Mesothelial cell of epicardium (in vitro differentiated cells): Measurements from ENCODE around the gene FAF1. TPM values are rescaled to one million over a fixed set of nuclear protein-coding genes. Genes with fewer than 3 reads are reported as not detected.

Experiments used
- DNase-seq, 2 experiments: peaks; one replicate each; pipeline ENCODE4 v3.0.0; 2021; ENCODE audit warnings: low spot score in 2 of 2; ENCODE audit not compliant: unreplicated experiment in 2 of 2
- H3K27ac Mint-ChIP-seq: 2 replicates; pipeline ENCODE4 v1.8.0; 2021; ENCODE audit warnings: mixed read lengths
- H3K27me3 Mint-ChIP-seq: 2 replicates; pipeline ENCODE4 v1.8.0; 2021; ENCODE audit warnings: low read depth, mixed read lengths
- H3K36me3 Mint-ChIP-seq: 2 replicates; pipeline ENCODE4 v1.8.0; 2021; ENCODE audit warnings: mixed read lengths
- H3K4me1 Mint-ChIP-seq: 2 replicates; pipeline ENCODE4 v1.8.0; 2021; ENCODE audit warnings: mixed read lengths
- H3K4me3 Mint-ChIP-seq: 2 replicates; pipeline ENCODE4 v1.8.0; 2021; ENCODE audit warnings: mild to moderate bottlenecking, moderate library complexity, mixed read lengths
- H3K9me3 Mint-ChIP-seq: 2 replicates; pipeline ENCODE4 v1.8.0; 2021; ENCODE audit warnings: mixed read lengths
- total RNA-seq: library from RNA; stranded (reverse); gene quantifications from 3 replicates; pipeline ENCODE4 v1.2.1, GENCODE V29; 2021
- TF ChIP-seq, protein P1 (sequence below): fragments of 200-600 bp; sonication (generic); IDR thresholded peaks from one replicate; pipeline ENCODE4 v1.5.0; 2021; ENCODE audit warnings: antibody characterized with exemption; ENCODE audit not compliant: unreplicated experiment

FAF1 gene
- total RNA-seq, 1 donor from 2014 or later, result 44.4 TPM

- Mint-ChIP-seq H3K9me3 (peaks cover 4% of the 10 kb centered on the region), H3K4me3 (no peak overlapping the region), H3K4me1 (no peaks in the 10 kb centered on the region), H3K27me3 (no peaks in the 10 kb centered on the region), H3K36me3 (peaks cover 3% of the 10 kb centered on the region), H3K27ac (no peak overlapping the region)
- no peak for DNase-seq
- TF ChIP-seq, protein P1, sequence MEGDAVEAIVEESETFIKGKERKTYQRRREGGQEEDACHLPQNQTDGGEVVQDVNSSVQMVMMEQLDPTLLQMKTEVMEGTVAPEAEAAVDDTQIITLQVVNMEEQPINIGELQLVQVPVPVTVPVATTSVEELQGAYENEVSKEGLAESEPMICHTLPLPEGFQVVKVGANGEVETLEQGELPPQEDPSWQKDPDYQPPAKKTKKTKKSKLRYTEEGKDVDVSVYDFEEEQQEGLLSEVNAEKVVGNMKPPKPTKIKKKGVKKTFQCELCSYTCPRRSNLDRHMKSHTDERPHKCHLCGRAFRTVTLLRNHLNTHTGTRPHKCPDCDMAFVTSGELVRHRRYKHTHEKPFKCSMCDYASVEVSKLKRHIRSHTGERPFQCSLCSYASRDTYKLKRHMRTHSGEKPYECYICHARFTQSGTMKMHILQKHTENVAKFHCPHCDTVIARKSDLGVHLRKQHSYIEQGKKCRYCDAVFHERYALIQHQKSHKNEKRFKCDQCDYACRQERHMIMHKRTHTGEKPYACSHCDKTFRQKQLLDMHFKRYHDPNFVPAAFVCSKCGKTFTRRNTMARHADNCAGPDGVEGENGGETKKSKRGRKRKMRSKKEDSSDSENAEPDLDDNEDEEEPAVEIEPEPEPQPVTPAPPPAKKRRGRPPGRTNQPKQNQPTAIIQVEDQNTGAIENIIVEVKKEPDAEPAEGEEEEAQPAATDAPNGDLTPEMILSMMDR, result no peak
Observed at GRCh38 chr1:50853325-50853724, 106.7 kb downstream of the FAF1 start.

DNA sequence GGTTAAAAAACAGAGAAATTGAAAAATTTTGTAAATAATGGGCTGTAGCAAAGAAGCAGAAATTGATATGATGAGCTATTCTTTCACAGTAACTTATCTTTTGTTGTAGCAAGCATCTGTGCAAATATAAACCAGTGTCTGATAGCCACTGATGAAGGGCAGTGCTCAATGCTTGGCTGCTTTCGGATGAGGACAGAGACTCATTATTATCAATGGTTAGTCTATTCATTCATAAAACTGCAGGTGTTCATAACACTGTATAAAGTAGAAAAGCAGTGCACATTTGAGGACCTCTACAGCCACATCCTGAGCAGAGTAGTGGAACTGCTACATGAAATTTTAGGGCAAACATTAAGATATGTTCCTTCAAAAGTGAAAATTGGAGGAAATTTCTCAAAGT, 107.2 kb downstream of the FAF1 start:
- Mint-ChIP-seq H3K27ac (no peak overlapping the region), H3K4me1 (no peaks in the 10 kb centered on the region), H3K9me3 (peaks cover 7% of the 10 kb centered on the region), H3K4me3 (no peak overlapping the region), H3K36me3 (peaks cover 5% of the 10 kb centered on the region), H3K27me3 (no peaks in the 10 kb centered on the region)
- TF ChIP-seq, protein P1, result no peak
- DNase-seq, result no peak

GRCh38 chr1:50851466-50851865, 108.6 kb downstream of the FAF1 start:
- Mint-ChIP-seq H3K36me3 (peaks cover 13% of the 10 kb centered on the region), H3K27me3 (no peaks in the 10 kb centered on the region), H3K4me1 (no peaks in the 10 kb centered on the region), H3K27ac (no peak overlapping the region), H3K9me3 (peaks cover 21% of the 10 kb centered on the region), H3K4me3 (no peak overlapping the region)
- TF ChIP-seq, protein P1, result no peak
- DNase-seq, result no peak

DNA sequence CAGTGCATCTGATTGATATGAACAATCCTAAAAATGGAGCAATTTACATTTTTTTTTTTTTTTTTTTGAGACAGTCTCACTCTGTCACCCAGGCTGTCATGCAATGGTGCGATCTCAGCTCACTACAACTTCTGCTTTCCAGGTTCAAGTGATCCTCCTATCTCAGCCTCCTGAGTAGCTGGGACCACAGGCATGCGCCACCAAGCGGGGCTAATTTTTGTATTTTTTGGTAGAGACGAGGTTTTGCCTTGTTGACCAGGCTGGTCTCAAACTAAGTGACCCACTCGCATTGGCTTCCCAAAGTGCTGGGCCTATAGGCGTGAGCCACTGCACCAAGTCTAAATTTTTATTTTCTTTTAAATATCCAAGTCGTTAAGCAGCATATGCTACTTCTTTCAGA, 109.0 kb downstream of the FAF1 start:
- TF ChIP-seq, protein P1, result no peak

DNA sequence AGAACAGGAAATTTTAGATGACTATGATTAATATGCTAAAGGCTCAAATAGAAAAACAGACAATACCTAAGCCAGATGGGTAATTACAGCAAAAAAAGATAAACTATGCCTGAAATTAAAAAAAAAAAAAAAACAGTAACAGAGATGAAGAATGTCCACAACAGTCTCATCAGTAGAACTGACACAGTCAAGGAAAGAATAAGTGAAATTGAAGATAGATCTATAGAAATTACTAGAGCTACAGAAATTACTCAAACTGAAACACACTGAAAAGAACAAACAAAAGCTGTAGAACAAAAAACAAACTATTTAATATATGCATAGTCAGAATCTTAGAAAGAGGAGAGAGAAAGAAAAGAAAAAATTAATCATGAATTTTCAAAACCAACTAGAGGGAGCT, 112.8 kb downstream of the FAF1 start:
- TF ChIP-seq, protein P1, result no peak

More for the DNA sequence above, 109.0 kb downstream of the FAF1 start:
- no peak for DNase-seq
- Mint-ChIP-seq H3K4me1 (no peaks in the 10 kb centered on the region), H3K4me3 (no peak overlapping the region), H3K27ac (no peak overlapping the region), H3K9me3 (peaks cover 22% of the 10 kb centered on the region), H3K36me3 (peaks cover 14% of the 10 kb centered on the region), H3K27me3 (no peaks in the 10 kb centered on the region)

More for the DNA sequence above, 112.8 kb downstream of the FAF1 start:
- H3K9me3 Mint-ChIP-seq, result peaks cover 22% of the 10 kb centered on the region
- no peak for DNase-seq
- H3K27ac Mint-ChIP-seq, result no peak overlapping the region
- no peaks in the 10 kb centered on the region for H3K27me3 Mint-ChIP-seq
- no peak overlapping the region for H3K4me3 Mint-ChIP-seq
- no peaks in the 10 kb centered on the region for H3K4me1 Mint-ChIP-seq
- peaks cover 14% of the 10 kb centered on the region for H3K36me3 Mint-ChIP-seq
